ENCODE measurements around the gene SPATA31C2.
"Not testable (repeated sequence)": the region's sequence is repeated elsewhere in the genome, so short reads cannot be mapped to it uniquely, and the experiment has no call there.

Gene SPATA31C2

GRCh38 chr9:88118121-88118520 is 20.2 kb downstream of the SPATA31C2 start:
- not testable (repeated sequence) for DNase-seq

- not testable (repeated sequence) for DNase-seq
Measured at GRCh38 chr9:88114968-88115612, 23.2 kb downstream of the SPATA31C2 start.

- not testable (repeated sequence) for DNase-seq
Measured at GRCh38 chr9:88114283-88114967, 23.9 kb downstream of the SPATA31C2 start.

DNA sequence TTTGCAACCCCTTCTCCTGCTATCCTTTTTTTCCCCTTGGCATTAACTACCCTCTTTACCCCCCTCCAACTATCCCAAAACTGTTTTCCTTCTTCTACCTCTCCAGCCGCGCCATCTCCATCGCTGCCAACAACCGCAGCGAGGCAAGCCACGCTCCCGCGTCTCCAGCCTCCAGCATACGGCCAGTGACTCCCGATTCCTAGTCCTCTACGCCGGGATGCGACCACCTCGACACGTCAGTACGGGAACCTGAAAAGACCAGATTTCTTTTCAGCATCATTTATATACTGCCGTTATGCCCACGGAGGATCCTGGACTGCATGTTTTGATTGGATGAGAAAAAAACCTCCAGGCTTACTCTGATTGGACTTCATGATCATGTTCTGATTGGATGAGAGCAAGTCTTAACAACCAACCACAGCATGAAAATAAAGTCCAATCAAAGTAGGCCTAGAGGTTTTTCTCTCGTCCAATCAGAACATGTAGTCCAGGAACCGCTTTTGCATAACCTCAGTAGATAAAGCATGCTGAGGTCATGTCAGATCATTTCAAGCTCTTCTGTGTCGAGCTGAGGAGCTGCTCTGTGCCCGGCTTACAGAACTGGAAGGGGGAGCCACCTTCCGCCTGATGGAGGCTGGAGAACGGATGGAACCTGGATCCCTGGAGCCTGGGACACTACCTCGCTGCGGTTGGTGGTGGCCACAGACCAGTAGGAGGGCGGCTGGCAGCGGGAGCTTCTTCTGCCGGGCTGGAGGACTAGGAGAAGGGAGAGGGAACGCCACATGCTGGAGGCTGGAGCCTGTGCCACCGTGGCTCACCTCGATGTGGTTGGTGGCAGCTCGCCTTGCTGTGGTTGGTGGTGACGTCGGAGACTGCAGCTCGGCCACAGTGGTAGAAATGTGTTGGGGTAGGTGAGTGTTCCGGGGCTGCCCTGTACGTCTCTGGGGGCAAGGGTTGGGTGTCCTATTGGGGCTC is 24.8 kb downstream of the SPATA31C2 start:
- not testable (repeated sequence) for DNase-seq

- DNase-seq, result no peak
Measured at GRCh38 chr9:88110026-88110425, 28.2 kb downstream of the SPATA31C2 start.

- no peak for DNase-seq
Measured at GRCh38 chr9:88108779-88109178, 29.5 kb downstream of the SPATA31C2 start.

DNA sequence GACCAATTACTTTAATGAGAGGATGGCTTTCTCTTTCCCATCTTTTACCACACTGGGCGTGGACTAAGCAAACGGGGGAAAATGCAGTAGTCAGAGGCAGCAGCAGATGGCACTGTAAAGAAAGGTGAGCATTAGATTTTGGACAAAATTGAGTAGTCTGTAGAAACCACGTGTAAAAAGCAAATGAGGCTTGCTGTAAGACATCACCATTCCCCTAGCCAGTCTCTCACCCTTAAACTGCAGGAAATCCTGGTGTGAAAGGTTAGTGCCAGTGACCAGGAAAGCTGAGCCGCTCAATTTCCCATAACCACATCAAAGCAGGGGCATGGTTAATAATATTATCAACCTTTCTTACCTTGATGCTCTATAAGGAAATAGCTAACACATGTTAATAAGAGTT is 31.8 kb downstream of the SPATA31C2 start:
- DNase-seq, result no peak

GRCh38 chr9:88092797-88093331 is 45.4 kb downstream of the SPATA31C2 start:
- no peak for DNase-seq

- no peak for DNase-seq
Measured at GRCh38 chr9:88090151-88090581, 48.1 kb downstream of the SPATA31C2 start.

- no peak for DNase-seq
Measured at GRCh38 chr9:88087906-88088305, 50.4 kb downstream of the SPATA31C2 start.

GRCh38 chr9:88085476-88085875 is 52.8 kb downstream of the SPATA31C2 start:
- no peak for DNase-seq

GRCh38 chr9:88084357-88085183 is 53.7 kb downstream of the SPATA31C2 start:
- DNase-seq, result no peak
